ENCODE measurements around the gene SENP3.

DNA sequence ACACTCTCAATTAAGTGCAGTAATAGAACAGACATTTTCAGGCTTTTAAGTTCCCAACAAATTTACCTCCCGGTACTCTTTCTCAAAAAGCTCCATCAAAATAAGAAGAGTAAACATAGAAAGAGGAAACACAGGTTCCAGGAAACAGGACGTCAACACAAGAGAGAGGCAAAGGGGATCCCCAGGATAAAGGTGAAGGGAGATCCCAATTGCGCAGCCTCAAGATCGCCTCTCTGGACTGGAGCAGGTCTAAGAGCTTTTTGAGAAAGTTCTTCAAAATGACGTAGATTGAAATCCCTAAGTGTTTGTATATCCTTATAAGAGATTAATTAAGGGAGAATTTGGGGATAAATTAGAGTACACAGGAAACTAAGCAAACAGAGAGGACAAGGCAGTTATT lies 56.9 kb downstream of the SENP3 start:
- TF ChIP-seq POLR2A (IDR thresholded peaks at IDR 0.05; ENCODE audit: low read depth, low read length), result no peak
- TF ChIP-seq CHD1 (IDR thresholded peaks at IDR 0.05; ENCODE audit: low read depth, low read length), result no peak
- TF ChIP-seq, protein P1, sequence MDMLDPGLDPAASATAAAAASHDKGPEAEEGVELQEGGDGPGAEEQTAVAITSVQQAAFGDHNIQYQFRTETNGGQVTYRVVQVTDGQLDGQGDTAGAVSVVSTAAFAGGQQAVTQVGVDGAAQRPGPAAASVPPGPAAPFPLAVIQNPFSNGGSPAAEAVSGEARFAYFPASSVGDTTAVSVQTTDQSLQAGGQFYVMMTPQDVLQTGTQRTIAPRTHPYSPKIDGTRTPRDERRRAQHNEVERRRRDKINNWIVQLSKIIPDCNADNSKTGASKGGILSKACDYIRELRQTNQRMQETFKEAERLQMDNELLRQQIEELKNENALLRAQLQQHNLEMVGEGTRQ (IDR thresholded peaks at IDR 0.05; ENCODE audit: low read depth, low read length), result no peak
- no peak for TF ChIP-seq MAFK (IDR thresholded peaks at IDR 0.05; ENCODE audit: low read depth, low read length)
- TF ChIP-seq, protein P2, sequence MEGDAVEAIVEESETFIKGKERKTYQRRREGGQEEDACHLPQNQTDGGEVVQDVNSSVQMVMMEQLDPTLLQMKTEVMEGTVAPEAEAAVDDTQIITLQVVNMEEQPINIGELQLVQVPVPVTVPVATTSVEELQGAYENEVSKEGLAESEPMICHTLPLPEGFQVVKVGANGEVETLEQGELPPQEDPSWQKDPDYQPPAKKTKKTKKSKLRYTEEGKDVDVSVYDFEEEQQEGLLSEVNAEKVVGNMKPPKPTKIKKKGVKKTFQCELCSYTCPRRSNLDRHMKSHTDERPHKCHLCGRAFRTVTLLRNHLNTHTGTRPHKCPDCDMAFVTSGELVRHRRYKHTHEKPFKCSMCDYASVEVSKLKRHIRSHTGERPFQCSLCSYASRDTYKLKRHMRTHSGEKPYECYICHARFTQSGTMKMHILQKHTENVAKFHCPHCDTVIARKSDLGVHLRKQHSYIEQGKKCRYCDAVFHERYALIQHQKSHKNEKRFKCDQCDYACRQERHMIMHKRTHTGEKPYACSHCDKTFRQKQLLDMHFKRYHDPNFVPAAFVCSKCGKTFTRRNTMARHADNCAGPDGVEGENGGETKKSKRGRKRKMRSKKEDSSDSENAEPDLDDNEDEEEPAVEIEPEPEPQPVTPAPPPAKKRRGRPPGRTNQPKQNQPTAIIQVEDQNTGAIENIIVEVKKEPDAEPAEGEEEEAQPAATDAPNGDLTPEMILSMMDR (conservative IDR thresholded peaks at IDR 0.05; ENCODE audit: low read depth, low read length), result no peak
- TF ChIP-seq CEBPB (IDR thresholded peaks at IDR 0.05; ENCODE audit: low read depth, low read length), result no peak
- TF ChIP-seq RAD21 (IDR thresholded peaks at IDR 0.05; ENCODE audit: low read length), result no peak
- TF ChIP-seq RCOR1 (IDR thresholded peaks at IDR 0.05; ENCODE audit: insufficient replicate concordance, low read length), result no peak

All from IMR-90 (cell line).